Mucosa of rectum (tissue), 2 donors: ENCODE results near the gene ATF7IP2.

Source experiments
- H3K27ac ChIP-seq, 2 donors: one replicate each; pipeline ENCODE4 v1.7.0; 2013; ENCODE audit warnings: inconsistent platforms in 2 of 2, low read depth in 2 of 2, low read length in 2 of 2
- H3K27me3 ChIP-seq, 2 donors: one replicate each; pipeline ENCODE4 v1.7.0; 2013; ENCODE audit warnings: low read length in 2 of 2; ENCODE audit not compliant: control insufficient read depth in 2 of 2, insufficient read depth in 2 of 2
- H3K36me3 ChIP-seq, 2 donors: one replicate each; pipeline ENCODE4 v1.7.0; 2013; ENCODE audit warnings: low read length in 2 of 2; ENCODE audit not compliant: control insufficient read depth in 2 of 2, insufficient read depth in 2 of 2
- H3K4me1 ChIP-seq, 2 donors: one replicate each; pipeline ENCODE4 v1.7.0; 2013; ENCODE audit warnings: low read length in 2 of 2, mild to moderate bottlenecking in 1 of 2; ENCODE audit not compliant: control insufficient read depth in 2 of 2, insufficient read depth in 2 of 2
- H3K4me3 ChIP-seq, 2 donors: one replicate each; pipeline ENCODE4 v1.7.0; 2013; ENCODE audit warnings: low read length in 2 of 2
- H3K9ac ChIP-seq, 2 donors: one replicate each; pipeline ENCODE4 v1.7.0; 2013; ENCODE audit warnings: low read length in 2 of 2, low read depth in 1 of 2, mild to moderate bottlenecking in 1 of 2
- H3K9me3 ChIP-seq, 2 donors: one replicate each; pipeline ENCODE4 v1.7.0; 2013; ENCODE audit warnings: low read length in 2 of 2; ENCODE audit not compliant: control insufficient read depth in 2 of 2
- donor health status: healthy.
- donor health status: Normal muscosa, but diverticular disease.

The ATF7IP2 gene

DNA sequence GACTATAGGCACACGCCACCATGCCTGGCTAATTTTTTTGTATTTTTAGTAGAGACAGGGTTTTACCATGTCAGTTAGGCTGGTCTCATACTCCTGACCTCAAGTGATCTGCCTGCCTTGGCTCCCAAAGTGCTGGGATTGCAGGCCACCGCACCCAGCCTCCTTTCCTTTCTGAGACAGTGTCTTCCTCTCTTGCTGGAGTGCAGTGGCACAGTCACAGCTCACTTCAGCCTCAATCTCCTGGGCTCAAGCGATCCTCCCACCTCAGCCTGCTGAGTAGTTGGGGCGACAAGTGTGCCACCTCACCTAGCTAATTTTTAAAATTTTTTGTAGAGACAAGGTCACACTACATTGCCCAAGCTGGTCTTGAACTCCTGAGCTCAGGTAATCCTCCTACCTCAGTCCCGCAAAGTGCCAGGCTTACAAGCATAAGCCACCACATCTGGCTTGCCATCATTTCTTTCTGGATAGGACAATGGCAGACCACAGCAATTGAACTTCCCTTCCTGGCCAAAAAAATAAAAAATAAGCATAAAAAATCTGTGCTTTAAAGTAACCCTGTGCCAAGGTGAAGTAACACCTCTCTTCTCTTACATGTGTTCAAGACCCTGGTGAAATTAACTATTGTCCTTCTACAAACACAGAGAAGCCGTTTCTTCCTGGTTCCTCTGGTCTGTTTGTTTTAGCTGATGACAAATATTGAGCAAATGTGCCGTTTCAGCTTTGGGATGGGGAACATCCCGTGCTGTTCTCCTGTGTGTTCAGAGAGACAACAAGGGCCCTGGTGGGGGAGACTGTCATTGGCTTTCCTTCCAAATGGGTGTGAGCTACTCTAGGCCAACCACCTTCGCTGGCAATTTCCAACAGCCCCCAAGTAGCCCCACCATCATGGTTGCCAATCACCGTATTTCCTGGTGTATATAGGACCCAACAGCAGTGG is 134.3 kb downstream of the ATF7IP2 start:
- H3K36me3 ChIP-seq, result peaks cover 0 to 7% of the 10 kb centered on the region in 2 donors
- H3K4me1 ChIP-seq, result peaks cover 0 to 4% of the 10 kb centered on the region in 2 donors
- H3K27me3 ChIP-seq, result no peaks in the 10 kb centered on the region
- H3K4me3 ChIP-seq, result no peak overlapping the region
- no peaks in the 10 kb centered on the region for H3K9me3 ChIP-seq
- H3K9ac ChIP-seq, result no peak overlapping the region
- H3K27ac ChIP-seq, result no peak overlapping the region

GRCh38 chr16:10520869-10521578 is 135.2 kb downstream of the ATF7IP2 start:
- H3K27me3 ChIP-seq, result no peaks in the 10 kb centered on the region
- H3K9ac ChIP-seq, result no peak overlapping the region
- H3K27ac ChIP-seq, result no peak overlapping the region
- no peak overlapping the region for H3K4me3 ChIP-seq
- H3K9me3 ChIP-seq, result no peaks in the 10 kb centered on the region
- peaks cover 0 to 4% of the 10 kb centered on the region in 2 donors for H3K4me1 ChIP-seq
- H3K36me3 ChIP-seq, result peaks cover 0 to 7% of the 10 kb centered on the region in 2 donors

DNA sequence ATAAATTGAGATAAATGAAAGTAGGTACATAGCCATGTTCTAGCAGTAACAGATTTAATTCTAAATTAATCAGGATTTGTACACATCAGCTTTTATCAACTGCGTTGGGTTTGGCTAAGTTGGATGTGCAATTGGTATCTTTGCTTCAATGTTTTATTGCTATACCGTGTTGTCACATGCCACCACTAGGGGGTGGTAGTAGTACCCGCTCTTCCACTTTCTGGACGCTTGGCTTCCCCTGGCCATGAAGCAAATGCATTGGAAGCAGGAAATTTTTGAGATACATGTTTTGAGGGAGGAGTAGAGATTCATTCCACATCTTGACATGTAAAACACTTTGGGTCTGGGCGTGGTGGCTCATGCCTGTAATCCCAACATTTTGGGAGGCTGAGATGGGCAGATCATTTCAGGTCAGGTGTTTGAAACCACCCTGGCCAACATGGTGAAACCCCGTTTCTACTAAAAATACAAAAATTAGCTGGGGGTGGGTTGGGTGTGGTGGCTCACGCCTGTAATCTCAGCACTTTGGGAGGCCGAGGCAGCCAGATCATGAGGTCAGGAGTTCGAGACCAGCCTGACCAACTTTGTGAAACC is 135.9 kb downstream of the ATF7IP2 start:
- Histone ChIP-seq H3K27ac (no peak overlapping the region), H3K9ac (no peak overlapping the region), H3K4me3 (no peak overlapping the region), H3K9me3 (no peaks in the 10 kb centered on the region), H3K36me3 (peaks cover 0 to 11% of the 10 kb centered on the region in 2 donors), H3K27me3 (no peaks in the 10 kb centered on the region), H3K4me1 (peaks cover 0 to 4% of the 10 kb centered on the region in 2 donors)

DNA sequence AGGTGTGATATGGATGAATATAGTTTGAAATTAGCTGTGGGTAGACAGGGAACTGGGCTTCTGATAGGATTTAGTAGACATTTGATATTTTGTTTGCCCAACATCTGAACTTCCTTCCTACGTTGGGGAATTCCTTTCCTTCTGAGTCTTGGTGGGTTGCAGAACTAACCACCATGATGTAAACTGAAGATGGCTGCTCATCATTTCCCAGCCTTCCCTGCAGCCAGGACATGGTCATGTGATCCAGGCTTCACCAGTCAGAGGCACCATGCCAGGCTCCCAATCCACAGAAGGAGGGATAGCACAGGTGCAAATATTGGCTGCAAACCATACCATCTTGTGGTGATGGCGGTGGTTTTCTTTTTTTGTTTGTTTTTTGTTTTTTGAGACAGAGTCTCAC is 137.1 kb downstream of the ATF7IP2 start:
- no peaks in the 10 kb centered on the region for H3K9me3 ChIP-seq
- peaks cover 0 to 4% of the 10 kb centered on the region in 2 donors for H3K4me1 ChIP-seq
- H3K27me3 ChIP-seq, result no peaks in the 10 kb centered on the region
- no peak overlapping the region for H3K27ac ChIP-seq
- peaks cover 0 to 14% of the 10 kb centered on the region in 2 donors for H3K36me3 ChIP-seq
- no peak overlapping the region for H3K9ac ChIP-seq
- no peak overlapping the region for H3K4me3 ChIP-seq

GRCh38 chr16:10525214-10525825 is 139.5 kb downstream of the ATF7IP2 start:
- Histone ChIP-seq H3K36me3 (peaks cover 7 to 22% of the 10 kb centered on the region in 2 donors), H3K27me3 (no peaks in the 10 kb centered on the region), H3K9ac (no peak overlapping the region), H3K9me3 (no peaks in the 10 kb centered on the region), H3K27ac (no peak overlapping the region), H3K4me3 (no peak overlapping the region), H3K4me1 (peaks cover 0 to 4% of the 10 kb centered on the region in 2 donors)

DNA sequence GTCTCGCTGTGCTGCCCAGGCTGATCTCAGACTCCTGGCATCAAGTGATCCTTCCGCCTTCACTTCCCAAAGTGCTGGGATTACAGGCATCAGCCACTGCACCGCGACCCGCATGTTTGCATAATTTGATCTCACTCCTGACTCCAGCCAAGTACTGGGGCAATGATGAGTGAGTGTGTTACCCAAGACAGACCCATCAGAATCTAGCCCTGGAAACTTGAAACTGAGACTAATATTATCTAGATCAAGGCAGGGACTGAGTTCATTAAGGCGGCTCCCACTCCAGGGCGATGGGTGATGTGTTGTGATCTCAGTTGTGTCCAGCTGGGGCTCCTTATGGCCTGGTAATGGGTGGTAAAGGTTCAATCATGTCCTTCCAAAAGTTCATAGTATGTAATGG is 141.1 kb downstream of the ATF7IP2 start:
- Histone ChIP-seq H3K36me3 (peaks cover 13 to 29% of the 10 kb centered on the region in 2 donors), H3K4me1 (no peaks in the 10 kb centered on the region), H3K9ac (no peak overlapping the region), H3K27me3 (no peaks in the 10 kb centered on the region), H3K9me3 (no peaks in the 10 kb centered on the region), H3K27ac (no peak overlapping the region), H3K4me3 (no peak overlapping the region)

- no peaks in the 10 kb centered on the region for H3K9me3 ChIP-seq
- H3K27me3 ChIP-seq, result no peaks in the 10 kb centered on the region
- H3K36me3 ChIP-seq, result peaks cover 19 to 32% of the 10 kb centered on the region in 2 donors
- H3K27ac ChIP-seq, result no peak overlapping the region
- H3K9ac ChIP-seq, result no peak overlapping the region
- H3K4me1 ChIP-seq, result no peaks in the 10 kb centered on the region
- no peak overlapping the region for H3K4me3 ChIP-seq
These were observed 142.8 kb downstream of the ATF7IP2 start for GRCh38 chr16:10528635-10529034.

DNA sequence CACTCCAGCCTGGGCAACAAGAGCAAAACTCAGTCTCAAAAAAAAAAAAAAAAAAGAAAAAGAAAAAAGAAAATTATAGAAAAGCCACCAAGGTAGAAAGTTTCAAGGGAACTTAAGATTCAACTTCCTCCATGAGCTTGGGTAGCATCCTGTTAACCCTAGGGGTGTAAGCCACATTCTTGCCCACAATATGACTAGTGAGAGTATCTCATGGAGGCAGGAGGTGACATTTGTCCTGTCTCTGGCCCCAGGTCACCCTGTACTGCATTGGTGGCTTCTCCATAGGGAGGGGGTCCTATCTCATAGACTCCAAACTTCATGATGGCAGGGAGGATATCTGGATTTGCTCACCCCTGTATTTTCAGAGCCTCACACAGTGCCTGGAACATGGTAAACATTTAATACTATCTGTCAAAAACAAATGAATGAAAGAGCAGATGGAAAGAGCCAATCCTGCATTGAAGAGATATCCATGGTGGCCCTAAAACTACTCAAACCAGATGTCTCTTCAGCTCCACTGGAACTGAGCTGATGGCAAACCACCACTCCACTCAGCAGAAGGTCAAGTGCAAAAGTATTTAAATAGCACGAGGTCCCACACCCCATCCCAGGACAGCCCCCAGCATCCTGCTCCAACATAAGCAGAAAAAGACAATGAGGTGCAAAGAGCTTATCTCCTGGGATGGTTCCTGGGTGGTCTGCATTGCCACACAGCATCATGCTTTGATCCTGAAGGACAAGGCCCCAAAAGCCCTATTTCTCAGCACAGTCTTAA is 144.2 kb downstream of the ATF7IP2 start:
- no peak overlapping the region for H3K4me3 ChIP-seq
- H3K4me1 ChIP-seq, result no peaks in the 10 kb centered on the region
- no peaks in the 10 kb centered on the region for H3K9me3 ChIP-seq
- no peak overlapping the region for H3K9ac ChIP-seq
- no peak overlapping the region for H3K27ac ChIP-seq
- peaks cover 23 to 32% of the 10 kb centered on the region in 2 donors for H3K36me3 ChIP-seq
- H3K27me3 ChIP-seq, result no peaks in the 10 kb centered on the region

GRCh38 chr16:10530685-10531084 is 144.8 kb downstream of the ATF7IP2 start:
- Histone ChIP-seq H3K27ac (no peak overlapping the region), H3K9ac (no peak overlapping the region), H3K4me1 (no peaks in the 10 kb centered on the region), H3K4me3 (no peak overlapping the region), H3K9me3 (no peaks in the 10 kb centered on the region), H3K36me3 (peaks cover 23 to 34% of the 10 kb centered on the region in 2 donors), H3K27me3 (no peaks in the 10 kb centered on the region)
